Measurements from ENCODE around the gene MSH6.

Gene MSH6

DNA sequence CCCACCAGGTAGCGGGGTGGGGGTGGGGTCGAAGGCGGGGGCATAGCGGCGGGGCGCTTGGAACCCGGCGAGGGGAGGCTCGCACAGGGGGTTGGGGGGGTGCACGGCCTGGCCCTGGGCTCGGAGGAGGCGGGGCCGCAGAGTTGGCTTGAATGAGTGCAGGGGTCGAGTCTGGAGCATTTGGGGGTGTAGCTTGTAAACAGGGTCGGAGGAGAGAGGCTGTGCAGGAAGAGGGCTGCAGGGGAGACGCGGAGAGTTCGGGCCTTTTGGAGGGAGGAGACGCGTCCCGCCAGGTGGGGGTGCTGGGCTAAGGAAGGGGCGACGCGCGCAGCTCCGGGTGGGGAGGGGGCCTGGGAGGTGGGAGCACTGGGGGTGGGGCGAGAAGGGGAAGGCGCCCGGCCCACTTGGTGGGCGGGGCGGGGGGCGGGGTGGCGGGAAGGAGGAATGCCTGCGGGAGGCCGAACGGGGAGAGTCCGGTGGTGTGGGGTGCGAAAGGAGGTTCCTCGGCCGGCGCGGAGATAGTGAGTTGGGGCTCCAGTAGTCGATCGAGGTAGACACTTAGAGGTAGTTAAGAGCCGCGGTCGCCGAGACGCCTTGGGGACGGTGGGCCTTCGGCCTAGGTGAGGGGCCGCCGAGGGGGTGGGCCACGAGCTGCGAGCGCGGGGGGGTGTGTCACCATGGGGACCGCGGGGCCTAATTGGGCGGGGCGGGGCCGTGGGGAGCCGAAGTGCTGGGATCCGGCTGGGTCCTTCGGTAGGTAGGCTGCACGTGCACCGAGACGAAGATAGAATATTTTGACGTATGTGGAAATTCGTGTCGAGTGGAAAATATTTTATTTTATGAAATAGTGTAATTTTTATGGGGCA, 774 bp downstream of the MSH6 start:
- TF ChIP-seq ZFX (IDR thresholded peaks at IDR 0.05): peak; percentile 63; the same call in 1 of the 2 replicates
- TF ChIP-seq, protein P1, sequence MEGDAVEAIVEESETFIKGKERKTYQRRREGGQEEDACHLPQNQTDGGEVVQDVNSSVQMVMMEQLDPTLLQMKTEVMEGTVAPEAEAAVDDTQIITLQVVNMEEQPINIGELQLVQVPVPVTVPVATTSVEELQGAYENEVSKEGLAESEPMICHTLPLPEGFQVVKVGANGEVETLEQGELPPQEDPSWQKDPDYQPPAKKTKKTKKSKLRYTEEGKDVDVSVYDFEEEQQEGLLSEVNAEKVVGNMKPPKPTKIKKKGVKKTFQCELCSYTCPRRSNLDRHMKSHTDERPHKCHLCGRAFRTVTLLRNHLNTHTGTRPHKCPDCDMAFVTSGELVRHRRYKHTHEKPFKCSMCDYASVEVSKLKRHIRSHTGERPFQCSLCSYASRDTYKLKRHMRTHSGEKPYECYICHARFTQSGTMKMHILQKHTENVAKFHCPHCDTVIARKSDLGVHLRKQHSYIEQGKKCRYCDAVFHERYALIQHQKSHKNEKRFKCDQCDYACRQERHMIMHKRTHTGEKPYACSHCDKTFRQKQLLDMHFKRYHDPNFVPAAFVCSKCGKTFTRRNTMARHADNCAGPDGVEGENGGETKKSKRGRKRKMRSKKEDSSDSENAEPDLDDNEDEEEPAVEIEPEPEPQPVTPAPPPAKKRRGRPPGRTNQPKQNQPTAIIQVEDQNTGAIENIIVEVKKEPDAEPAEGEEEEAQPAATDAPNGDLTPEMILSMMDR (conservative IDR thresholded peaks at IDR 0.05): no peak

DNA sequence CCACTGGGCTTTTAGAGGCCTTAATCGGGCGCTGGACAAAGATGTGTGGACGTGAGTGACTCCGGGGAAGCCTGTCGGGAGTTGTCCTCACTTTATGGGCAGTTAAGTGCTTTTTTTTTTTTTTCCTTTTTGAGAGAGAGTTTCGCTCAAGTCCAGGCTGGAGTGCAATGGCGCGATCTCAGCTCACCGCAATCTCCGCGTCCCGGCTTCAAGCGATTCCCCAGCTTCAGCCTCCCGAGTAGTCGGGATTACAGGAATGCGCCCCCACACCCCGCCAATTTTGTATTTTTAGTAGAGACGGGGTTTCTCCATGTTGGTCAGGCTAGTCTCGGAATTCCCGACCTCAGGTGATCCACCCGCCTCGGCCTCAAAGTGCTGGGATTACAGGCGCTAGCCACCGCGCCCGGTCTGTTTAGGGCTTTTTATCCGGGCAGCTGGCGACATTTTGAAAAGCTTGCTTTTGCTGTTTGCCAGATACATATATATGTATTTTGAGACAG, 1.5 kb downstream of the MSH6 start:
- TF ChIP-seq ZFX (IDR thresholded peaks at IDR 0.05): no peak
- TF ChIP-seq, protein P1 (conservative IDR thresholded peaks at IDR 0.05): no peak
- peak overlapping the region; percentile 89 for H3K27ac ChIP-seq

More for the DNA sequence above, 774 bp downstream of the MSH6 start:
- peak overlapping the region; percentile 89 for H3K27ac ChIP-seq

DNA sequence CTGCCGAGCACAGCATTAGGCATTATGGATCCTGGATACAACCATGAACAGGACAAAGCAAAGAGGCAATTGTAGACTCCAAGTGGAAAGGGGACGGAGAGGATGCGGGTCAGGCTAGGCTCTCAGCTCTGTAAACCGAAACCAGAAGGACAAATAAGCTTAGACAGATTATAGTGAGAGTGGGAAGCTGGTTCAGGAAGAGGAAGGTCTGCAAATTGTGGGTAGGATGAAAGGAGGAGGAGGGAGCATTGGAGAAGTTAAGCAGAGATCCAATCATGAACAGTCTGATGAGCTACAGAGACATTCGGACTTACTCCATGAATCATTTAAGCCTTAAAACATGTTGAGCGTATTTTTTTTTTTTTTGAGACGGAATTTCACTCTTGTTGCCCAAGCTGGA, 3.0 kb downstream of the MSH6 start:
- TF ChIP-seq, protein P1 (conservative IDR thresholded peaks at IDR 0.05): no peak
- no peak for TF ChIP-seq ZFX (IDR thresholded peaks at IDR 0.05)
- H3K27ac ChIP-seq: no peak overlapping the region

DNA sequence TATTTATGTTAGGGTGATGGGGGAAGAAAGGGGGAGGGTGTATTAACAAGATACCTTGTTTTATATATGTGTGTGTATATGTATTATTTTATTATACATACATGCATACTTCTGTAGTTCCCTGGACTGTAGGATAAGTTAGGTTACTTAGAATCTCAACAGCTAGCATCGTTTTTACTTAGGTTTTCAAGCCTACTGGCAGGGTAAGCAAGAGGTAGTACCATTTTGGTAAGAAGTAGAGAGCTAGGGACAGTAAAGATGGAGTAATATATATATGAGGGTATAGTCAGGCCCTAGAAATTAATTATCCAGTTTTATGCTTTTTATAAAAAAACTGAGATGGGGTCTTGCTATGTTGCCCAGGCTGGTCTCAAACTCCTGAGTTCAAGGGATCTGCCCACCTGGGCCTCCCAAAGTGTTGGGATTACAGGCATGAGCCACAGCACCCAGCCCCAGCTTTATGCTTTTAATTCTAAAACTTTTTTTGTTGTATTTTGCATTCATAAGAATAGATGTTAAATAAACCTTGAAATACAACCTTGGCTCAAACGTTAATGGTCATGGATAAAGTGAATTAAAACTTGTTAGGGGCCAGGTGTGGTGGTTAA, 13.2 kb downstream of the MSH6 start:
- H3K27ac ChIP-seq: no peak overlapping the region
- TF ChIP-seq, protein P1 (conservative IDR thresholded peaks at IDR 0.05): no peak
- TF ChIP-seq ZFX (IDR thresholded peaks at IDR 0.05): no peak

DNA sequence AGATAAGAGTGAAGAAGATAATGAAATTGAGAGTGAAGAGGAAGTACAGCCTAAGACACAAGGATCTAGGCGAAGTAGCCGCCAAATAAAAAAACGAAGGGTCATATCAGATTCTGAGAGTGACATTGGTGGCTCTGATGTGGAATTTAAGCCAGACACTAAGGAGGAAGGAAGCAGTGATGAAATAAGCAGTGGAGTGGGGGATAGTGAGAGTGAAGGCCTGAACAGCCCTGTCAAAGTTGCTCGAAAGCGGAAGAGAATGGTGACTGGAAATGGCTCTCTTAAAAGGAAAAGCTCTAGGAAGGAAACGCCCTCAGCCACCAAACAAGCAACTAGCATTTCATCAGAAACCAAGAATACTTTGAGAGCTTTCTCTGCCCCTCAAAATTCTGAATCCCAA, 15.7 kb downstream of the MSH6 start:
- no peak for TF ChIP-seq ZFX (IDR thresholded peaks at IDR 0.05)
- TF ChIP-seq, protein P1 (conservative IDR thresholded peaks at IDR 0.05): no peak
- H3K27ac ChIP-seq: no peak overlapping the region

DNA sequence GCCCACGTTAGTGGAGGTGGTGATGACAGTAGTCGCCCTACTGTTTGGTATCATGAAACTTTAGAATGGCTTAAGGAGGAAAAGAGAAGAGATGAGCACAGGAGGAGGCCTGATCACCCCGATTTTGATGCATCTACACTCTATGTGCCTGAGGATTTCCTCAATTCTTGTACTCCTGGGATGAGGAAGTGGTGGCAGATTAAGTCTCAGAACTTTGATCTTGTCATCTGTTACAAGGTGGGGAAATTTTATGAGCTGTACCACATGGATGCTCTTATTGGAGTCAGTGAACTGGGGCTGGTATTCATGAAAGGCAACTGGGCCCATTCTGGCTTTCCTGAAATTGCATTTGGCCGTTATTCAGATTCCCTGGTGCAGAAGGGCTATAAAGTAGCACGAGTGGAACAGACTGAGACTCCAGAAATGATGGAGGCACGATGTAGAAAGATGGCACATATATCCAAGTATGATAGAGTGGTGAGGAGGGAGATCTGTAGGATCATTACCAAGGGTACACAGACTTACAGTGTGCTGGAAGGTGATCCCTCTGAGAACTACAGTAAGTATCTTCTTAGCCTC, 16.2 kb downstream of the MSH6 start:
- no peak for TF ChIP-seq ZFX (IDR thresholded peaks at IDR 0.05)
- TF ChIP-seq, protein P1 (conservative IDR thresholded peaks at IDR 0.05): no peak

DNA sequence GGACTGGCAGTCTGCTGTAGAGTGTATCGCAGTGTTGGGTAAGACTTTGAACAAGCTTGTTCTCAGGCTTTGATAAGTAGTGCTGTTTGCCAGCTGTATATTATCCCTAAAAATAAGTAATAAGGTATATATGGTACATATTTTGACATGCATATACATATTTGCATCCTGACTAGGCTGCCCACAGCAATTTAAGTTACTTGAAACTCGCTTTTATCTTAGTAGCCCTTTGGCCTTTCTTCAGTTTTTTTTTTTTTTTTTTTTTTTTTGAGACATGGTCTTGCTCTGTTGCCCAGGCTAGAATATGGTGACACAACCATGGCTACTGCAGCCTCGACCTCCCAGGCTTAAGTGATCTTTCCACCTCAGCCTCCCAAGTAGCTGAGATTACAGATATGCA, 18.2 kb downstream of the MSH6 start:
- no peak overlapping the region for H3K27ac ChIP-seq
- no peak for TF ChIP-seq ZFX (IDR thresholded peaks at IDR 0.05)
- TF ChIP-seq, protein P1 (conservative IDR thresholded peaks at IDR 0.05): no peak

More for the DNA sequence above, 16.2 kb downstream of the MSH6 start:
- no peak overlapping the region for H3K27ac ChIP-seq
